HG03354 (cell line): ENCODE results near the gene ITFG2.
A peak's percentile ranks its signal among the peaks of the same experiment; 100 is the strongest.

Source experiments
- ATAC-seq: cut with Tn5 transposase; IDR thresholded peaks from one replicate; pipeline ENCODE4 v1.9.1; 2021; ENCODE audit warnings: mild to moderate bottlenecking; ENCODE audit not compliant: unreplicated experiment, poor library complexity, severe bottlenecking

ITFG2 gene

DNA sequence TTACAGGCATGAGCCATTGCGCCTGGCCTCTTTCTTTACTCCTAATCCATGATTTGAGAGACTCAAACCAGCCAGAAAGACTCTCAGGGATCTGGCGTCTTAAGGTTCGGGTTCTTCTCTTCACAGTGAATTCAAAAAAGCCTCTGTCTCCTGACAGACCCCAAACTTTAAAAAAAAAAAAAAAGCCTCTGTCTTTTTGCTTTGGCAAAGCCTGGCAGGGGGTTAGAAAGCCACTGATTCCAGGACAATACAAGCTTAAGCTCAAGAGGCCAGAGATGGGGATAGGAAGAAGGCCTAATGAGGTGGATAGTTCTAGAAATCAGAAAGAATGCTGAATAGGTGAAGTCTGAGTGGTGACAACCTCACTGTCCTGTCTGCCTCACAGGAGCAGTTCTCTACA lies 13.6 kb downstream of the ITFG2 start:
- ATAC-seq, result no peak

DNA sequence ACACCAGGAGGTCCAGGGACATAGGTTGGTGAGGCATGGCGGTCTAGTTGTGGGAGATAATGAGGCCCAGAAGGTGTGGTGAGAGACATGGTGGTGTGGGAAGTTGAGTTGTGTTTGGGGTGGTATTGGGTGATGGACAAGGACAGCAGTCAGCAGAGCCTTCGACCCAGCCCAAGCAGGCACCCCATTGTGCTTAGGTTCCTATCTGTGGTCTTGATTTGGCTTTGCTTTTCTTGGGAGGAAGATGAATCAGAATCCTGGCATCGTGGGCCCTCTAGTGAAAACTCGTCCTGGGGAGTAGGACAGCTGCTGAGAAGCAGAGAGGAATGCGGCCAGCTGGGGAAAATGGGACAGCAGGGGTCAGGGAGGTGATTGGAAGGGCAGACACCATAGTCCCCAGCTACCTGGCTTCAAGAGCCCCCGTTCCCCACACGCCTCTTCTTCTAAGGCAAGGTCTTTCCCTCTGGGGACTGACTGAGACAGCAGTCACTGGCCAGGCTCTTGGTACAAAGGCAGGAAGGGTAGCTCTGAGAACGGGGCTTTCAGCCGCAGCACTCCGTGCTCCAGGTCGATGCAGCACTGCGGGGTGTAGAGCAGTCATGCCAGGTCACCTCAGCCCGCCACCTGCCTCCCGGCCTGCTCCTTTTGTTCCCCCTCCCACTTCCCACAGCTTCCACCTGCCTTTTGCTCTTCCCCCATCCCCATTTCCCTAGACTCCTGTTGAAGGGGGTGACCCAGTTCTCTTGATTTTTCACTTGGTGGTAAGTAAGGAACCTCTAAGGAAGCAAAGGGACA lies 14.4 kb downstream of the ITFG2 start:
- ATAC-seq, result no peak

DNA sequence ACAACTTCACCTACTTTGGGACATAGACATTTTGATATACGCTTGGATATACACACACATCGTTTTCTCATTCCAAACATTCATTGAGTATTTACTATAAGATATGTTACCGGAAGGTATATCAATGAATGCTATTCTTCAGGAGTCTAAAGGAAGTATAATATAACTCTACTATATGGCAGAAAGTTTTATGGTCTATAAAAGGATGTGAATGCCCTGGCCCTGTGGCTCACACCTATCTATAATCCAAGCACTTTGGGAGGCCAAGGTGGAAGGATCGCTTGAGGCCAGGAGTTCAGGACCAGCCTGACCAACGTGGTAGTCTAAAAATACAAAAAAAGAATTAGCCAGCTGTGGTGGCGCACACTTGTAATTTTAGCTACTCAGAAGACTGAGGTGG lies 16.8 kb downstream of the ITFG2 start:
- no peak for ATAC-seq

DNA sequence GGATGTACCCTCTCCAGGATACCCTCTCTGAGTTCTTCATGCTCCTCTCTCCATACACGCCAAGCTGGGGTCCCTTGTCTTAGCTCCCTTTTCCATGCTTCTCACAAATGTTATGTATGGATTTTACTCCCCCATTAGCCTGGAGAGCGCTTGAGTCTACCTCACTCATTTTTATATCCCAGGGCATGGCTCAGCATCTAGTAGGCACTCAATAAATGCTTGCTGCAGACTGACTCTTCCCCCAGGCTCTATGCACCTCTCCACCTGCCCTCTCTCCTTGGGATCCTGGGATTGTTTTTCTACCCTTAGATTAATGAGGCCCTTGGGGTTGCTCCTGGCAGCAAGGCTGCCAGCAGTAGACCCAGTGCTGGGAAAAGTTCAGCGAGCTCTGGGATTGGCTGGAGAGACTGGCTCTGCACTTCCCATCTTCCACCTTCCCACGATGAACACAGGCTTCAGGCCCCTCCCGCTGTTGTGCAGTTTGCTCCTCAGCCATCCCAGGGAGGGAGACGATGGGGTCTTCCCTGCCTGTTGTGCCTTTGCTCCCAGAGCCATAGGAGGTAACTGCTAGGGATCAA lies 20.2 kb downstream of the ITFG2 start:
- ATAC-seq, result no peak

DNA sequence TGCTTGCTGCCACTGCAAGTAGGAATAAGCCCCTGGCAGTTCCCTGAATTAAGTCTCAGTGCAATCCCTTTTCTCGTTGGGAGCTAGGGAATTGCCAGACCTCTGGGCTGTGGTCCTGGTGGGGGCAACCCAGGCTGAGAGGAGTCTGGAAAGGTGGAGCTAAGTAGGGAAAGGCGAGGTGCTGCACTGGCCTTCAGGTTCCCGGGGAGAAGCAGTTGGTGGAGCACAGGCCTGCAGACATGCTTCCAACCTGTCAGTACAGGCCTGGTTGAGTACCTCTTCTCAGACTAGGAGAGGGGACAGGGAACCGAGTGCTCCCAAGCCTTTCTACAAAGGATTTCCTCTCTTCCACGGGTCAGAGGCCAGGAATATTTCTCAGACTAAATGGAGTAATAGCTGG lies 20.9 kb downstream of the ITFG2 start:
- no peak for ATAC-seq

DNA sequence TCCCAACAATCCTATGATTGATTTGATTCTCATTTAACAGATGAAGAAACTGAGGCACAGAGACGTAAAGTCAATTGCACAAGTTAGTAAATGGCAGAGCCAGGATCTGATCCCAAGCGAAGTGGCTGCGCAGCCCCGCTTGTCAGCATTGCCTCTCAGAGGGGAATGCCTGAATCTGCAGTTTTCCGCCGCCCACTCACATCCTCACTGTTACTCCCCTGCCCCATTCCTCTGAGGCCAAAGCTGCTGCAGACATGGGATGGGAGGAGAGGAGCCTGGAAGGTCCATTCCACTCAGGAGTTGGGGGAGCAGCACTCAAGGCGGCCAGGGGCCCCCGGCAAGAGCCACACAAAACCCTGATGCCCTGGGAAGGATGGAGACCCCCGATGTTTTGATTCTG lies 21.3 kb downstream of the ITFG2 start:
- no peak for ATAC-seq

DNA sequence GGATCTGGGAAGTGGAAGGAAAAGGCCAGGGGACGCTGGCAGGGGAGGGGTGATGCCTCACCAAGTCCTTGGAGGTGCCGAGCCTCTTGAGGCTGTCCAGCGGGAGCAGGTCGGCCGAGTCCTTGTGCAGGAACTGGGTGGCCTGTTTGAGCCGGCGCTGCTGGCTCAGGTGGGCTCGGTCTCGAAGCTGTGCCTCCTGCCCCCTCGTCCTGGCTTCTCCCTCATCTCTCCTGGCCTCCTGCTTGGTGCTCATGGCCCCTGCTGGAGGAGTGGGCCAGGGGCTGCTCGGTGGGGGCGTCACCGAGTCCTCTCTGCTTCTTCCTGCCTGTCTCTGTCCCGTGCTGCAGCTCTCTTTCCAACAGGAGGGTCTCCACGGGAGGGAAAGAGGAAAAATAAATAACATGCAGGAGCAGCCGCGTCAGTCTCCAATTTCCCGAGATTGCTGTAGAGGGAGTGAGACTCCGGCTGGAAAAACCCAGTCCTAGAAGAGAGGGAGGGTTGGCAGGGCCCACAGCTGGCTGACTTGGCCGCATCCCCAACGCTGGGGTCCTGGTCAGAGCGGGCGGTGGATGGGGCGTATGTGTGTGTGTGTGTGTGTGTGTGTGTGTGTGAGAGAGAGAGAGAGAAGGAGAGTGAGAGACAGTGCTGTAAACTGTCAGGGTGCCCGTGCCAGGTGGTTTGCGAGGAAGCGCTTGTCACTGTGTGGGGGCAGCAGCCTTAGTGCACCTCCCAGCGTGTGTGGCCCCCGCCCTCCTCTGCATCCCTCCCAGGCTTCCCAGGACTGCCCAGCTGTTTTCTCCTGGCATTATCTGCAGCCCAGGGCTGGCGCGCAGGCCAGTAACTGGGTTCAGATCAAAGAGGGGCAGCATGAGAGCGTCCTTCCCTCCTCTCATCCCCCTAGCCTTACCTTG lies 22.4 kb downstream of the ITFG2 start, which contains the start of gene NRIP2:
Gene NRIP2, minus strand, starts transcription at position 455 of the 911 bp plus-strand sequence. Its CDS starts 52 bp downstream, at position 403.
- ATAC-seq, result no peak

DNA sequence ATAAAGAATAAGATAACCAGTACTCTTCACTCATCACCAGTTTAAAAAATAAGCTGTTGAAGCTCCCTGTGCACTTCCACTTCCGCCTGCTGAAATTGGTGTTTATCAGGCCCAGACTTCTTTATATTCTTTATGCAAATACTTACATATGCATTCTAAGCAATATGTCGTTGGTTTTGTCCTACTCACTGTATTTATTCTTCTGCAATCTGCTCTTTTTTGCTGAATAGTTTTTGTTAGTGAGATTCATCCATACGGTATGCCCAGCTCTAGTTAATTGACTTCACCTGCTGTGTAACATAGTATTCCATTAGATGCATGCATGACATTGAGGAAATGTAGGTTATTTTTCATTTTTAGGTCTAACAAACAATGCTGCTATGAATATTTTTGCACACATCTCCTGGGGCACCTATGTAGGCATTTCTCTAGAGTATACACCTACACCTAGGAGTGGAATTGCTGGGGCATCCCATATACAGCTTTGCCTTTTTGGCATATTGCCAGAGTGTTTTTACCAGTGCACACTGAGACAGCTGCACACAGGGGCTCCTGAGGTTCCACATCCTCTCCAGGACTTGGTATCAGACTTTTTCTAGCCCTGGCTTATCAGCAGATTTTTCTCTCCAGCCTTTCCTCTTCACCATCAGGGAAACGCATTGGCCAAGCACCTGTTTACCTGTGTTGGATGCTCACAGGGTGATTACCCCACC lies 23.4 kb downstream of the ITFG2 start:
- ATAC-seq, result no peak

DNA sequence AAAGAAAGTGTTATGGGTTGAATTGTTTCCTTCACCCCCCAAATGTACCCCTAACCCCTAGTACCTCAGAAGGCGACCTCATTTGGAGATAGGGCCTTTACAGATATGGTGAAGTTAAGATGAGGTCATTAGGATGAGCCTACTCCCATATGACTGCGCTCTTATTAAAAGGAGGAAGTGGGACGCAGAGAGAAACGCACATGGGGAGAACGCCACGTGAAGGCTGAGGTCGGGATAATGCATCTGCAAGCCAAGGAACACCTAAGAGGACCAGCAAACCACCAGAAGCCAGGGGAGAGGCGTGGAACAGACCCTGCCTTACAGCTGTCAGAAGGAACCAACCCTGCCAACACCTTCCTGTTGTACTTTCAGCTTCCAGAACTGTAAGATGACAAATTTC lies 24.1 kb downstream of the ITFG2 start:
- ATAC-seq, result no peak

DNA sequence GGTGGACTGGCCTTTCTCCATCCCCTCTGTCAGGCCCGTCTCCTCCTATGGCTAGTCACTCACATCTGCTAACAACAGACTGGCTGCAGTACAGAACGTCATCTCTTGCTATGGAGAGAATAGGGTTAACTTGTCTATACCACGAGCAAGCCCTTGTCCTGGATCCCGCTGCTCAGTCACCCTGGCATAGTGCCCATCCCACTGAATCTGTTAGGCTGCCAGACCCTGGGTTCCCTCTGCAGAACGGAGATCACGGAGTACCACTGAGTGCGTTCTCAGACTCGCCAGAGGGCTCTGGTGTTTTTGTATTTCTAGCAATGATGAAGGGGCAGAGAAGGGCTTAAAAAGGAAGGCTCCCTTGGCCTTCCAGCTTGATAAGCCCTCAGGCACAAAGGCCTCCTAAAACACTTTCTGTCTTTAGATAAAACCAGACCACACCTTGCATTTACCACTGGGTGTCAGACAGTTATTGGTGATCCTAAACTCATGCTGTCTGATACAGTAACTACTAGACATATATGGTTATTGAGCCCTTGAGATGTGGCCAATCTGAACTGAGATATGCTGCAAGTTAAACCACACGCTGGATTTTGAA lies 28.7 kb downstream of the ITFG2 start:
- no peak for ATAC-seq

DNA sequence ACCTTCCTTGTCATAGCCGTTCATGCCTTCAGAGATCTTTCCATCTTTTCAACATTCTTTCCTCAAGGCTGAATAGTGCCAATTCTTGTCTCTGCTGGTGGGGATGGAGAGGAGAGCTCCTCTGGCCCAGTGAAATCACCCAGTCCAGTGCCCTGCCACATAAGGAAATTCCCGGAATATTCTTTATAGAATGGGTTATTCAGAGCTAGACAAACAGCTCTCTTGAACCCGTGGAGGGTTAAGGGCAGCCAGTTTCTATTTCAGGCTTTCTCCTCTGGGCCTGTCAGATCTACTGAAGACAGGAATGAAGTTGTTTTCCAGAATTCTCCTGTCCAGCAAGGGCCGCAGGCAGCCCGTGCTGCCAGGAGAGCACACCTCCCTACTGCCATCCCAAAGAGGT lies 30.5 kb downstream of the ITFG2 start:
- ATAC-seq, result no peak

DNA sequence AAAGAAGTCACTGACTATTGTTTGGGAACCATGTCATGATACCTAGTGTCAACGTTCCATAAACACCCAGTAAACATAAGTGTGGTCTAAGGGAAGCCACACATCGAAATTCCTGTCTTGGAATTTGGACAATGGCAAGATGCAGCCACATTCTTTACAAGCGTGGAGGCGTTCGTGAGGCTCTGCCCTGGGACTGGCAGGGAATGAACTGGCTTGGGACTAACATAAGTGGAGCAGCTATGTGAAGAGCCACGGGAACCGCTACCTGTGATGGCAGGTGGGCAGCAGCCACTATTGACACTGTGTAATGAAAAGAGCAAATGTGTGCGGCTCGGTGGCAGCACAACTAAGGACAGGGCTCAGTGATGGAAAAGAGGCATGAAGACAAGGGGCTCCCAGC lies 32.3 kb downstream of the ITFG2 start:
- no peak for ATAC-seq

DNA sequence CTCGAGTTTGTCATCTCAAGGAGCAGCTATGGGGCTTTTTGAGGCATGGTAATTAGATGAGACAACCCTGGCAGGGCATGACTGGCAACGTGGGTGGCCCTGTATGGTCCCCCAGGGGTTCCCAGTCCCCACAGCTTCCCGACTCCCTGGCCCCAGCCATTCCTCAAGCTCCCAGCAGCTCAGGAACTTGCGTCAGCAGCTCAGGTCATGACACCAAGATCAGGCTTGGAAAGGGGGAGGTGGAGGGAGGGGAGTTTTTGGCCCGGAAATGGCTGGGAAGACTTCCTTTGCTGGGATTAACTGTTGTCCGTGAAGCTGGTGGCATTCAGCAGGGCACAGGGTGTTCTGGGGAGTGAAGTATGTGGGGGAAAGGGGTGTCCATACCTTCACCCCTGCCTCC lies 32.8 kb downstream of the ITFG2 start:
- ATAC-seq, result no peak

DNA sequence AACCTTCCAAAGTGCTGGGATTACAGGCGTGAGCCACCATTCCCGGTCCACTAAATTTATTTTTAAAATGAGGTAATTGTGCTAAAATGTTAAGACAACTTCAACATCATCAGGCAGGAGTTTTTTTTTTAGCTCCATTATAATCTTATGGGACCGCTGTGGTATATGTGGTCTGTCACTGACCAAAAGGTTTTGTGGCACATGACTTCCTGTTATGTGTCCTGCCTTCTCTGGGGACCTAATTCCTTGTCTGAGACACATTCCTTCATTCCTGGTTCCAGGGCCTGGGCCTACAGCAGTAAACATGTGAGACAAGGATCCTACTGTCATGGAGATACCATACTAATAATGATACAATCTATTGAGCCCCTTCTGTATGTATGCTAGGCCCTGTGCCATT lies 39.5 kb downstream of the ITFG2 start:
- no peak for ATAC-seq

DNA sequence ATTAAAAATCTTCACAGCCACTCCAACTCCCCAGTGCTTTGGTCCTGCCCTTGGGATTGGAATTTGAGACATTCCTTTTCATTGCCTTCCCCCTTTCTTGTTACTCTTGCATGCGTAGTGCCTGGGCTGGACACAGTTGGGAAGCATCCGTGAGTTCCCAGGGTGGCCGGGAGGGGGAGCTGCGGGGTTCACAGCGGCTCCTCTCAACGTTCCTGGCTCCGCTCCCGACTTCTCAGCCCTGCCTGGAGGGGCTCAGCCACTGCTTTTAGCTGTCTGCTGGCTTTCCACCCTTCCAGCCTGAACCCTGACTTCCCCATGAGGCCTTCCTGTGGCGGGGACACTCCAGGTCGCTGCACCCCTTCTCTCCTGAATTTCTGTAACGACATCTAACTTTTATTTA lies 41.2 kb downstream of the ITFG2 start:
- peak; percentile 44 for ATAC-seq

DNA sequence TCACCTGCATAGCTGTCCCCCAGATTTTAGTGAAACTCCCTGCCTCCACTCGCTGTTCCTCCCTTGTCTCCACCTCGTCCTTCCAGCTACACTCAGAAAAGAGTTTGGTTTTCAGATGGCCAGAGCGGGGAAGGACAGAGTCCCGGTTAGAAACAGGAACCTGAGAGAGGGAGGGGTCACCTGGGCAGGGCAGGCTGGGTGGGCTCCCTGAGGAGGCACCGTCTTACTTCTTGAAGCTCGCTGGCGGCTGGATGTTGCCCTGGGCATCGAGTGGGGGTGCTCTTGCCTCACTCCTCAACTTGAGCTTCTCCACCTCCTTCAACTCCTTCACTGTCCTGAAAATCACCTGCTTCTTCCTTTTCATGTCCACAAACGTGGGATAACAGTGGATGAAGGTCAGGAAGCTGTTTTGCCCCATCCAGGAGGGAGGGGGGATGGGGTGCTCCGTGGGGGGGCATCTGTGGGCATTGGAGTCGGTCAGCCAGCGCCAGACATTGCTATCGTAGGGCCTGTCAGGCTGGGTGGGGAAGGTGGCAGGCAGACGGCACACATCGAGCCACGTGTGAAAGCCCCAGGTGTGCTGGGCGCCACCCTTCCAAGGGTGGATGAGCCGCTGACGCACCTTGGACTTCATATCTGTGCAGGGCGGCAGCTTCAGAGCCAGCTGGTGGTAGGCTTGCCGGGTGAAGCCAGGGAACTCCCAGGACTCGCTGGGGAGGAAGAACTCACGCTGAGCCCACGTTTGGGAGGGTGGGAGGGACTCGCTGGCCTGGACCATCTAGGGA lies 42.4 kb downstream of the ITFG2 start:
- ATAC-seq, result no peak

DNA sequence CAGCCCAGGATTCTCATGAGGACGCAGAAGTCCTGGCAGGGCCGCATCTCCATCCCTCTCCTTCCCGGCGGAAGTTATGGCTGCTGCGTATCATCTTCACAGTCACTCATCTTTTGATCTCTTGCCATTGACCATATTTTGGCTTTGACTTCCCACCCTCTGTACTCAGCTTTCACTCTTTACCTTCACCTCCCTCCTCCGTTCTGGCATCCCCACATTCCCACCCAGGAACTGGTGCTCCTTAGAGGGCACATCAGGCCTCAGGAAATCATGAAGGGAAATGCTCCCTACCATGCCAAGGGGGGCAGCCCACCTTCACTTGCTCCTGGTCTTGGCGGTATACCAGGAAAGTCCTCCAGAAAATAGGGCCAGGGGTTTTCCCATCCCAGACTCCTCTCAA lies 43.1 kb downstream of the ITFG2 start:
- ATAC-seq, result no peak

DNA sequence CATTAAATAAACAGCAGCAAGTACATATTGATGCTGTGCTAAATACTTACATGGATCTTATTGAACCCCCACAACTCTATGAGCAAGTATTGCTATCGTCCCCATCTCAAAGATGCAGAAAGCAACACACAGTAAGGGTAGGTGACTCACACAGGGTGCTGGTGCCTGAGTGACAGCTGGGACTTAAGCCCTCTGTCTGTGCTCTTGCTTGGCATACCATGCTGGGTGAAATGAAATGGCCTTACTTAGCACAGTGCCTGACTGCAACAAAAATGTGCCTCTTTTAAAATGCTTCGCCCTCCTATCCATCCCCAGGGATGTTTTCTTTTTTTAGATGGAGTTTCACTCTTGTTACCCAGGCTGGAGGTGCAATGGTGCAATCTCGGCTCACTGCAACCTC lies 43.6 kb downstream of the ITFG2 start:
- ATAC-seq, result no peak

DNA sequence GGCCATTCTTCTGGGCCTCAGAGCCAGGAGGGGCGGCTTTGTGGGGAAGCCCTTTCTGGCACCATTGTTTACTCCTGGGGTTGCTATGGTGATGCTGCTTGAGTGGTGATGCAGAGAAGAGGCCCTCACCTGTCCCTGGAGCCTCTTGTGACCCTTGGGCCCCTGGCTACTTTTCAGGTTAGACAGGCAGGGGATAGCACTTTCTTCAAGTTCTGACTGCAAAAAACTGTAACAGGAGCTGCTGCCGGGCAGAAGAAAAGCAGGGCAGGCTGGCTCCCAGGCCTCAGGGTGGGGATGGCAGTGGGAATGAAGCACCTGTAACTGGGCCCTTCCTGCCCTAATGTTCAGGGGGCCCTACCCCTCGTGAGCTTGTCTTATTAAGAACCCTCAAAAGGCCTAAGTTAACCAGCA lies 44.6 kb downstream of the ITFG2 start, which contains the start of gene TEX52:
Gene TEX52, minus strand, starts transcription at position 19 of the 411 bp plus-strand sequence. Its CDS starts 13 bp downstream, at position 6.
- ATAC-seq, result no peak
